ENCODE measurements around the gene TBK1. TPM values are rescaled to one million over a fixed set of nuclear protein-coding genes. Genes with fewer than 3 reads are reported as not detected.

TBK1 gene
- total RNA-seq, 4 donors from 2014 or later: 15.3 to 27.5 (median 19.9) TPM

- Histone ChIP-seq H3K36me3 (peaks cover 94% of the 10 kb centered on the region), H3K4me3 (no peak overlapping the region), H3K27ac (no peak overlapping the region), H3K9me3 (no peaks in the 10 kb centered on the region), H3K27me3 (no peaks in the 10 kb centered on the region), H3K4me1 (no peaks in the 10 kb centered on the region)
- 87% methylated on average over 3 of the region's 3 CpGs for WGBS
- TF ChIP-seq EP300 (IDR thresholded peaks at IDR 0.05) (no peak), POLR2A (IDR thresholded peaks at IDR 0.05) (no peak), CTCF (IDR thresholded peaks at IDR 0.05) (no peak), POLR2AphosphoS5 (IDR thresholded peaks at IDR 0.05) (no peak)
- no peak for DNase-seq (ENCODE audit: low spot score in 2 of 2)
Observed at GRCh38 chr12:64419696-64420095, 32.2 kb upstream of the TBK1 start.

GRCh38 chr12:64427988-64428387 lies 23.9 kb upstream of the TBK1 start:
- no peak overlapping the region for H3K4me3 ChIP-seq
- TF ChIP-seq POLR2AphosphoS5 (IDR thresholded peaks at IDR 0.05) (no peak), CTCF (IDR thresholded peaks at IDR 0.05) (no peak), POLR2A (IDR thresholded peaks at IDR 0.05) (no peak), EP300 (IDR thresholded peaks at IDR 0.05) (no peak)
- H3K9me3 ChIP-seq: no peaks in the 10 kb centered on the region
- H3K4me1 ChIP-seq: no peaks in the 10 kb centered on the region
- no peaks in the 10 kb centered on the region for H3K27me3 ChIP-seq
- WGBS: 17% methylated on average over 1 of the region's 1 CpG
- peaks cover 97% of the 10 kb centered on the region for H3K36me3 ChIP-seq
- H3K27ac ChIP-seq: no peak overlapping the region
- DNase-seq (ENCODE audit: low spot score in 2 of 2): no peak

- H3K36me3 ChIP-seq: peaks cover 98% of the 10 kb centered on the region
- WGBS: 91% methylated on average over 4 of the region's 4 CpGs
- no peak overlapping the region for H3K27ac ChIP-seq
- TF ChIP-seq CTCF (IDR thresholded peaks at IDR 0.05) (no peak), POLR2AphosphoS5 (IDR thresholded peaks at IDR 0.05) (no peak)
- H3K4me3 ChIP-seq: no peak overlapping the region
- H3K4me1 ChIP-seq: no peaks in the 10 kb centered on the region
- no peaks in the 10 kb centered on the region for H3K27me3 ChIP-seq
- no peaks in the 10 kb centered on the region for H3K9me3 ChIP-seq
- no peak for DNase-seq (ENCODE audit: low spot score in 2 of 2)
Observed at GRCh38 chr12:64428956-64429355, 23.0 kb upstream of the TBK1 start.

- H3K4me3 ChIP-seq: no peak overlapping the region
- DNase-seq (ENCODE audit: low spot score in 2 of 2): no peak
- no peak overlapping the region for H3K27ac ChIP-seq
- TF ChIP-seq POLR2A (IDR thresholded peaks at IDR 0.05) (no peak), CTCF (IDR thresholded peaks at IDR 0.05) (no peak), EP300 (IDR thresholded peaks at IDR 0.05) (no peak), POLR2AphosphoS5 (IDR thresholded peaks at IDR 0.05) (no peak)
- no peaks in the 10 kb centered on the region for H3K4me1 ChIP-seq
- WGBS: 60% methylated on average over 2 of the region's 2 CpGs
- H3K27me3 ChIP-seq: no peaks in the 10 kb centered on the region
- H3K36me3 ChIP-seq: peaks cover 98% of the 10 kb centered on the region
- H3K9me3 ChIP-seq: no peaks in the 10 kb centered on the region
Observed at GRCh38 chr12:64430886-64431285, 21.0 kb upstream of the TBK1 start.

- WGBS: 94% methylated on average over 4 of the region's 4 CpGs
- no peaks in the 10 kb centered on the region for H3K27me3 ChIP-seq
- no peaks in the 10 kb centered on the region for H3K9me3 ChIP-seq
- H3K27ac ChIP-seq: no peak overlapping the region
- H3K4me1 ChIP-seq: no peaks in the 10 kb centered on the region
- DNase-seq (ENCODE audit: low spot score in 2 of 2): no peak
- peaks cover 98% of the 10 kb centered on the region for H3K36me3 ChIP-seq
- TF ChIP-seq POLR2A (IDR thresholded peaks at IDR 0.05): no peak
- no peak for TF ChIP-seq POLR2AphosphoS5 (IDR thresholded peaks at IDR 0.05)
- TF ChIP-seq EP300 (IDR thresholded peaks at IDR 0.05): no peak
- TF ChIP-seq CTCF (IDR thresholded peaks at IDR 0.05): no peak
- H3K4me3 ChIP-seq: no peak overlapping the region
Observed at GRCh38 chr12:64431791-64432190, 20.1 kb upstream of the TBK1 start.
